Mammary epithelial cell (primary cell): ENCODE measurements around the gene CNGA1.
"Not testable (repeated sequence)": the region's sequence is repeated elsewhere in the genome, so short reads cannot be mapped to it uniquely, and the experiment has no call there.

Experiments used
- CTCF ChIP-seq, 2 donors: IDR thresholded peaks in 1 of 2; conservative IDR thresholded peaks in 1 of 2; 2 replicates each; pipeline ENCODE4 v1.5.1; 2011 to 2012; ENCODE audit warnings: inconsistent platforms in 2 of 2, low read length in 2 of 2, mild to moderate bottlenecking in 2 of 2, control low read depth in 1 of 2, low read depth in 1 of 2; ENCODE audit not compliant: insufficient read depth in 1 of 2; ENCODE audit errors: extremely low read depth in 1 of 2
- EZH2 ChIP-seq: IDR thresholded peaks from 2 replicates; pipeline ENCODE4 v1.6.1; 2012; ENCODE audit warnings: low read length, inconsistent platforms, borderline replicate concordance

- not testable (repeated sequence) for TF ChIP-seq EZH2
- peak; percentile 25 to 59 for TF ChIP-seq CTCF (conservative IDR thresholded peaks at IDR 0.05 in 1 of 2, IDR thresholded peaks at IDR 0.05 in 1 of 2; ENCODE audit: extremely low read depth in 1 of 2, insufficient read depth in 1 of 2, low read depth in 1 of 2, low read length in 2 of 2)
Measured at GRCh38 chr4:48003568-48003967, 12.9 kb downstream of the CNGA1 start.
